WTC11 (cell line): ENCODE results near the gene C10orf71. TPM values are rescaled to one million over a fixed set of nuclear protein-coding genes. Genes with fewer than 3 reads are reported as not detected.

Experiments used
- ATAC-seq: fragments of 200-7000 bp; cut with Tn5 transposase; 2 replicates; pipeline ENCODE4 v1.10.0; 2021; ENCODE audit warnings: mild to moderate bottlenecking, moderate library complexity
- CTCF ChIA-PET: fragments of 300-600 bp; sonication (Branson Sonifier 250); formaldehyde crosslinking; loops from one replicate; lab custom pipeline; 2021; ENCODE audit warnings: antibody characterized with exemption; lab: Charles Lee
- POLR2A ChIA-PET: fragments of 350-600 bp; sonication (Branson Sonifier 250); formaldehyde crosslinking; loops from one replicate; lab custom pipeline; 2021; ENCODE audit warnings: antibody characterized with exemption; lab: Charles Lee
- DNase-seq: peaks from one replicate; pipeline ENCODE4 v3.0.0; 2021; ENCODE audit warnings: low spot score
- H3K27ac Mint-ChIP-seq: 2 replicates; pipeline ENCODE4 v1.8.0; 2021; ENCODE audit warnings: mixed read lengths
- H3K27me3 Mint-ChIP-seq: 2 replicates; pipeline ENCODE4 v1.8.0; 2021; ENCODE audit warnings: low read depth, mild to moderate bottlenecking, moderate library complexity, mixed read lengths
- H3K36me3 Mint-ChIP-seq: 2 replicates; pipeline ENCODE4 v1.8.0; 2021; ENCODE audit warnings: mixed read lengths
- H3K4me1 Mint-ChIP-seq: 2 replicates; pipeline ENCODE4 v1.8.0; 2022; ENCODE audit warnings: mixed read lengths
- H3K4me3 Mint-ChIP-seq: 2 replicates; pipeline ENCODE4 v1.8.0; 2021; ENCODE audit warnings: mild to moderate bottlenecking, moderate library complexity, mixed read lengths
- H3K9me3 Mint-ChIP-seq: 2 replicates; pipeline ENCODE4 v1.8.0; 2021; ENCODE audit warnings: mixed read lengths
- CBFB ChIP-seq: sonication (generic); formaldehyde crosslinking; IDR thresholded peaks from 2 replicates; pipeline ENCODE4 v1.8.1; 2022; ENCODE audit warnings: mild to moderate bottlenecking, low read depth, missing genetic modification reagents
- GABPB1 ChIP-seq: sonication (generic); formaldehyde crosslinking; IDR thresholded peaks from 2 replicates; pipeline ENCODE4 v1.8.1; 2023; ENCODE audit warnings: mild to moderate bottlenecking, missing genetic modification reagents
- GRHL2 ChIP-seq: fragments of 250-450 bp; sonication (Bioruptor Pico); IDR thresholded peaks from 2 replicates; pipeline ENCODE4 v1.8.0; 2022; ENCODE audit warnings: mild to moderate bottlenecking, moderate library complexity; ENCODE audit not compliant: insufficient replicate concordance, severe bottlenecking
- GTF2I ChIP-seq: fragments of 250-450 bp; sonication (Bioruptor Pico); conservative IDR thresholded peaks from 2 replicates; pipeline ENCODE4 v1.4.0; 2021; ENCODE audit warnings: mild to moderate bottlenecking
- JUN ChIP-seq: sonication (generic); formaldehyde crosslinking; IDR thresholded peaks from 2 replicates; pipeline ENCODE4 v1.8.0; 2023; ENCODE audit warnings: mild to moderate bottlenecking, missing genetic modification reagents
- KAT7 ChIP-seq: sonication (generic); formaldehyde crosslinking; IDR thresholded peaks from 2 replicates; pipeline ENCODE4 v1.8.1; 2023; ENCODE audit warnings: missing genetic modification reagents, mild to moderate bottlenecking, borderline replicate concordance
- MXD4 ChIP-seq: fragments of 250-450 bp; sonication (Bioruptor Pico); IDR thresholded peaks from 2 replicates; pipeline ENCODE4 v1.8.0; 2021; ENCODE audit warnings: mild to moderate bottlenecking, moderate library complexity, borderline replicate concordance
- MYBL2 ChIP-seq: sonication (generic); formaldehyde crosslinking; IDR thresholded peaks from 2 replicates; pipeline ENCODE4 v1.8.1; 2023; ENCODE audit warnings: mild to moderate bottlenecking, moderate library complexity, missing genetic modification reagents
- NR1H2 ChIP-seq: sonication (generic); formaldehyde crosslinking; IDR thresholded peaks from 2 replicates; pipeline ENCODE4 v1.9.0; 2021; ENCODE audit warnings: mild to moderate bottlenecking, moderate library complexity, missing genetic modification reagents
- NR2C2 ChIP-seq: sonication (generic); formaldehyde crosslinking; IDR thresholded peaks from 2 replicates; pipeline ENCODE4 v1.8.0; 2022; ENCODE audit warnings: mild to moderate bottlenecking, missing genetic modification reagents
- SMAD4 ChIP-seq: sonication (generic); formaldehyde crosslinking; IDR thresholded peaks from 2 replicates; pipeline ENCODE4 v1.8.0; 2022; ENCODE audit warnings: mild to moderate bottlenecking, missing genetic modification reagents
- SOX15 ChIP-seq: fragments of 250-450 bp; sonication (Bioruptor Pico); IDR thresholded peaks from 2 replicates; pipeline ENCODE4 v1.9.0; 2021; ENCODE audit warnings: mild to moderate bottlenecking
- USF2 ChIP-seq: sonication (generic); formaldehyde crosslinking; IDR thresholded peaks from 2 replicates; pipeline ENCODE4 v1.8.1; 2023; ENCODE audit warnings: mild to moderate bottlenecking, missing genetic modification reagents, moderate library complexity
- total RNA-seq: library from RNA; stranded (reverse); gene quantifications from 3 replicates; pipeline ENCODE4 v1.2.3, GENCODE V29; 2021
- TF ChIP-seq, protein P1 (sequence below): sonication (generic); formaldehyde crosslinking; IDR thresholded peaks from 2 replicates; pipeline ENCODE4 v1.8.1; 2022; ENCODE audit warnings: low read depth, mild to moderate bottlenecking, moderate library complexity, missing genetic modification reagents, borderline replicate concordance
- TF ChIP-seq, protein P2 (sequence below): fragments of 250-450 bp; sonication (Bioruptor Pico); conservative IDR thresholded peaks from 2 replicates; pipeline ENCODE4 v1.9.0; 2021; ENCODE audit warnings: mild to moderate bottlenecking
- TF ChIP-seq, protein P3 (sequence below): sonication (generic); formaldehyde crosslinking; conservative IDR thresholded peaks from 2 replicates; pipeline ENCODE4 v1.8.1; 2023; ENCODE audit warnings: mild to moderate bottlenecking, low read depth, missing genetic modification reagents, moderate library complexity

C10orf71 gene
- total RNA-seq, 1 experiment from 2014 or later = not detected

- no peak for TF ChIP-seq SOX15 (CRISPR knock-in tag)
- TF ChIP-seq, all 79 proteins: peak for 0
- POLR2A ChIA-PET = no interaction called here
- no peaks in the 10 kb centered on the region for H3K9me3 Mint-ChIP-seq
- DNase-seq (no peak), ATAC-seq (no peak)
- H3K27ac Mint-ChIP-seq = no peak overlapping the region
- no peaks in the 10 kb centered on the region for H3K36me3 Mint-ChIP-seq
- peaks cover 30% of the 10 kb centered on the region for H3K4me1 Mint-ChIP-seq
- CTCF ChIA-PET = no interaction called here
- no peak overlapping the region for H3K4me3 Mint-ChIP-seq
- H3K27me3 Mint-ChIP-seq = no peaks in the 10 kb centered on the region; the same call in 1 of the 2 replicates
Observed at GRCh38 chr10:49300140-49300974, 1.4 kb downstream of the C10orf71 start.

DNA sequence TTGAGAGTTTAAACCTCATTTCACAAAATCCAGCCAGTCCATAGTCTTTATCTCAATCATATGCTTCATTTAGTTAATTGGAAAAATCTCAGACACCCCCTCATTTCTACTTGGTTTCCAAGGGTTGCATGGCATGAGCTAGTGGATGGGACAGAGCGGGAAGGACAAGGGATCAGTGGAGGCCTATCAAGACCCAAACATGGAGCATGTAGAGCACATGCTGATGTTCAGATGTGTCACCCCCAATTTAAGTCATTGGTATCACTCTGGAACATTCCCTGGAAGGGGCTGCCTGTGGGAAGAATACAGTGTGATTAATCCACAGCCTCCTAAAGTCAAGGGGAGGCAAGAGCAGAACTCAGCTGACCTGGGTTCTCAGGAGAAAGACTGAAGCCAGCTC is 2.3 kb downstream of the C10orf71 start:
- DNase-seq (no peak), ATAC-seq (no peak)
- Mint-ChIP-seq H3K4me3 (no peak overlapping the region), H3K27ac (no peak overlapping the region), H3K9me3 (no peaks in the 10 kb centered on the region), H3K36me3 (no peaks in the 10 kb centered on the region), H3K4me1 (peaks cover 30% of the 10 kb centered on the region), H3K27me3 (no peaks in the 10 kb centered on the region; the same call in 1 of the 2 replicates)
- CTCF ChIA-PET = no interaction called here
- TF ChIP-seq JUN (CRISPR knock-in tag) (no peak), MYBL2 (no peak), USF2 (CRISPR knock-in tag) (no peak), MXD4 (CRISPR knock-in tag) (no peak), SMAD4 (no peak), GABPB1 (no peak), GTF2I (CRISPR knock-in tag) (no peak), KAT7 (no peak)
- TF ChIP-seq, protein P1, sequence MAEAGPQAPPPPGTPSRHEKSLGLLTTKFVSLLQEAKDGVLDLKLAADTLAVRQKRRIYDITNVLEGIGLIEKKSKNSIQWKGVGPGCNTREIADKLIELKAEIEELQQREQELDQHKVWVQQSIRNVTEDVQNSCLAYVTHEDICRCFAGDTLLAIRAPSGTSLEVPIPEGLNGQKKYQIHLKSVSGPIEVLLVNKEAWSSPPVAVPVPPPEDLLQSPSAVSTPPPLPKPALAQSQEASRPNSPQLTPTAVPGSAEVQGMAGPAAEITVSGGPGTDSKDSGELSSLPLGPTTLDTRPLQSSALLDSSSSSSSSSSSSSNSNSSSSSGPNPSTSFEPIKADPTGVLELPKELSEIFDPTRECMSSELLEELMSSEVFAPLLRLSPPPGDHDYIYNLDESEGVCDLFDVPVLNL (CRISPR knock-in tag) = no peak
- TF ChIP-seq, protein P2, sequence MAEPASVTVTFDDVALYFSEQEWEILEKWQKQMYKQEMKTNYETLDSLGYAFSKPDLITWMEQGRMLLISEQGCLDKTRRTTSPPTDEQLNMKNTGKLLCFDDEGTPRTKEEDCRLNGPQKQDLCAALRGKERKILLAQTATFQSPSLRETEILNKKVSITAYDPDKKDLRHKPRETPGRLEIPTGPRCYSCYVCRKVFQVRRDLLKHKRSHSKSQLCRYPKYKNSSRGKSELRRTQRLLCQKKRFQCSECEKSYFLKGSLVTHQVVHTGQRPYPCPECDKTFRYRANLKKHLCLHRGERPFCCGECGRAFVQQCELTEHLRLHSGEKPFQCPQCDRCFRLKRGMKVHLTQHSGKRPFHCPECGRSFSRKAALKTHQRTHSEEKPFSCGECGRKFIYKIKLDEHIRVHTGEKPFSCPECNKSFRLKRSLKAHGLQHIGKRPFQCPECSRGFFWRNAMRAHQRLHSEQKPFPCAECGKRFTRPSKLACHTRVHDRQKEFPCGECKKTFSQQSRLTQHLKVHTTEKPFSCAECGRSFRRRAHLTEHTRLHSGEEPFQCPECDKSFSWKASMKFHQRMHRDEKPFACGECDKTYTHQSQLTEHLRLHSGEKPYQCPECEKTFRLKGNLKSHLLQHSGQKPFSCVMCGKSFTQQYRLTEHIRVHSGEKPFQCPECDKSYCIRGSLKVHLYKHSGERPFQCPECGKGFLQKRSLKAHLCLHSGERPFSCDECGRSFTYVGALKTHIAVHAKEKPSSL = no peak
- TF ChIP-seq, protein P3, sequence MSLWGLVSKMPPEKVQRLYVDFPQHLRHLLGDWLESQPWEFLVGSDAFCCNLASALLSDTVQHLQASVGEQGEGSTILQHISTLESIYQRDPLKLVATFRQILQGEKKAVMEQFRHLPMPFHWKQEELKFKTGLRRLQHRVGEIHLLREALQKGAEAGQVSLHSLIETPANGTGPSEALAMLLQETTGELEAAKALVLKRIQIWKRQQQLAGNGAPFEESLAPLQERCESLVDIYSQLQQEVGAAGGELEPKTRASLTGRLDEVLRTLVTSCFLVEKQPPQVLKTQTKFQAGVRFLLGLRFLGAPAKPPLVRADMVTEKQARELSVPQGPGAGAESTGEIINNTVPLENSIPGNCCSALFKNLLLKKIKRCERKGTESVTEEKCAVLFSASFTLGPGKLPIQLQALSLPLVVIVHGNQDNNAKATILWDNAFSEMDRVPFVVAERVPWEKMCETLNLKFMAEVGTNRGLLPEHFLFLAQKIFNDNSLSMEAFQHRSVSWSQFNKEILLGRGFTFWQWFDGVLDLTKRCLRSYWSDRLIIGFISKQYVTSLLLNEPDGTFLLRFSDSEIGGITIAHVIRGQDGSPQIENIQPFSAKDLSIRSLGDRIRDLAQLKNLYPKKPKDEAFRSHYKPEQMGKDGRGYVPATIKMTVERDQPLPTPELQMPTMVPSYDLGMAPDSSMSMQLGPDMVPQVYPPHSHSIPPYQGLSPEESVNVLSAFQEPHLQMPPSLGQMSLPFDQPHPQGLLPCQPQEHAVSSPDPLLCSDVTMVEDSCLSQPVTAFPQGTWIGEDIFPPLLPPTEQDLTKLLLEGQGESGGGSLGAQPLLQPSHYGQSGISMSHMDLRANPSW (CRISPR knock-in tag) = no peak
- POLR2A ChIA-PET = no interaction called here

- POLR2A ChIA-PET = no interaction called here
- no peaks in the 10 kb centered on the region for H3K9me3 Mint-ChIP-seq
- no peaks in the 10 kb centered on the region for H3K36me3 Mint-ChIP-seq
- no peak for DNase-seq
- TF ChIP-seq GRHL2 (CRISPR knock-in tag) (no peak), NR2C2 (CRISPR knock-in tag) (no peak), NR1H2 (CRISPR knock-in tag) (no peak), CBFB (CRISPR knock-in tag) (no peak)
- TF ChIP-seq, all 79 proteins: peak for 0
- H3K27me3 Mint-ChIP-seq = no peaks in the 10 kb centered on the region; the same call in 1 of the 2 replicates
- no peak overlapping the region for H3K27ac Mint-ChIP-seq
- CTCF ChIA-PET = interaction anchor here (0.8 to 1.9 kb wide), 2 partner anchors 20 to 646 kb away, joined by 3 to 4 read pairs; no protein-coding TSS in a partner anchor
- H3K4me1 Mint-ChIP-seq = peaks cover 27% of the 10 kb centered on the region
- ATAC-seq = no peak
- no peak overlapping the region for H3K4me3 Mint-ChIP-seq
Observed at GRCh38 chr10:49302088-49302487, 3.1 kb downstream of the C10orf71 start.
